ENCODE measurements around the gene VSTM4. TPM values are rescaled to one million over a fixed set of nuclear protein-coding genes. Genes with fewer than 3 reads are reported as not detected.

Gene VSTM4
- total RNA-seq, 1 donor from 2014 or later: 0.22 TPM

DNA sequence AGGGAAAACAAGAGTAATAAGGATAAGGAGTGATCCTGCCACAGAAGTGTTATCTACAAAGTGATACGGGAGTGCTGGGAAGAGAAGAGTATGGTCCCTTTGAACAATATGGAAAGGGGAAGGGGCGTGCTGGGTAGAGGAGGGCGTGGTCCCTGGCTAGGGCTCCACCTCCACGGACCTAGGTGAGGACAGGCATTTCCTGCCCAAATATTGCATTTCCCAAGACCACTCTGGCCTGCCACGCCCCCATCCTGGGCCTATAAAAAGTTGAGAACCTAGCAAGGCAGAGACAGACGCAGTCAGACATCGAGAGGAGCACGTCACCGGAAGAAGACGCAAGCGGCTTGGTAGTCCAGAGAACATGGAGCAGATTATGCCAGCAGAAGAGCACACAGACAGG, 22.8 kb downstream of the VSTM4 start:
- no peaks in the 10 kb centered on the region for H3K9me3 Mint-ChIP-seq (ENCODE audit: low read depth)
- DNase-seq (ENCODE audit: low spot score, unreplicated experiment): no peak
- no peak overlapping the region for H3K4me3 Mint-ChIP-seq (ENCODE audit: low read depth)
- H3K27ac Mint-ChIP-seq: no peak overlapping the region
- no peaks in the 10 kb centered on the region for H3K4me1 Mint-ChIP-seq (ENCODE audit: low read depth)
- H3K27me3 Mint-ChIP-seq: peaks cover 13% of the 10 kb centered on the region
- TF ChIP-seq, protein P1, sequence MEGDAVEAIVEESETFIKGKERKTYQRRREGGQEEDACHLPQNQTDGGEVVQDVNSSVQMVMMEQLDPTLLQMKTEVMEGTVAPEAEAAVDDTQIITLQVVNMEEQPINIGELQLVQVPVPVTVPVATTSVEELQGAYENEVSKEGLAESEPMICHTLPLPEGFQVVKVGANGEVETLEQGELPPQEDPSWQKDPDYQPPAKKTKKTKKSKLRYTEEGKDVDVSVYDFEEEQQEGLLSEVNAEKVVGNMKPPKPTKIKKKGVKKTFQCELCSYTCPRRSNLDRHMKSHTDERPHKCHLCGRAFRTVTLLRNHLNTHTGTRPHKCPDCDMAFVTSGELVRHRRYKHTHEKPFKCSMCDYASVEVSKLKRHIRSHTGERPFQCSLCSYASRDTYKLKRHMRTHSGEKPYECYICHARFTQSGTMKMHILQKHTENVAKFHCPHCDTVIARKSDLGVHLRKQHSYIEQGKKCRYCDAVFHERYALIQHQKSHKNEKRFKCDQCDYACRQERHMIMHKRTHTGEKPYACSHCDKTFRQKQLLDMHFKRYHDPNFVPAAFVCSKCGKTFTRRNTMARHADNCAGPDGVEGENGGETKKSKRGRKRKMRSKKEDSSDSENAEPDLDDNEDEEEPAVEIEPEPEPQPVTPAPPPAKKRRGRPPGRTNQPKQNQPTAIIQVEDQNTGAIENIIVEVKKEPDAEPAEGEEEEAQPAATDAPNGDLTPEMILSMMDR (IDR thresholded peaks at IDR 0.05; ENCODE audit: unreplicated experiment): no peak
- H3K36me3 Mint-ChIP-seq (ENCODE audit: insufficient read depth): no peaks in the 10 kb centered on the region

DNA sequence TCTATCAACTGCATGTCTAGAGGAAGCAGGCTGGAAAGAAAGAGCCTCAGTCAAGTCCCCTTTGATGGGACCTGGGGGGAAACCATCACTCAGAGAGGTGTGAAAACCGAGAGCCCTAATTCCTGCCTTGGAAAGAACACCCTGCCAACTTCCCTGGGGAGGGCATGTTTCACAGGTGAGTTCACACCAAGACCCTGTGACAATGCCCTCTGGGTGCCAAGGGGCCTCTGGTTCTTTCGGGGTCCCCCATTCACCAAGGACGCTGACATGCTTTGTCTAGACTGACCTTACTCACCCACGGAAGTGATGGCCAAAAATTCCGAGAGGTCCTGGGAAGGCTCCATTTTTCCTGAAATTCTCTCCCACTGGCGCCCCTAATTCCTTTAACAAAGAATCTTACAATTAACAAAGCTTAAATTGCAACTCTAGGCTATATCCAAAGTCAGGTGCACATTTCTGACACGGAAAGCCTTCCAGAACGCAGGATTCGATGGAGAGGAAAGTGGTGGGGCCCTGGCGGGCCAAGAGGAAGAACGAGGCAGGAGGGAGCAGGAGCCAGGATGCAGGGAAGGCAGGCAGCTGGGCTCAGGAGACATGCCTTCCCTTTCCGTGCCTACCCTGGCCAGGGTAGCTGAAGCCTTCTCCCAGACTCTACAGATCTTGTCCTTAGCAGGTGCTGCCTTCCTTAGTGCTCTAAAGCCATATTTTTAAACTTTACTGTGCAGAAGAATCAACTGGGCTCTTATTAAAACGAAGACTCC, 23.7 kb downstream of the VSTM4 start:
- TF ChIP-seq, protein P1 (IDR thresholded peaks at IDR 0.05; ENCODE audit: unreplicated experiment): no peak
- Mint-ChIP-seq H3K9me3 (ENCODE audit: low read depth) (peaks cover 5% of the 10 kb centered on the region), H3K27ac (no peak overlapping the region), H3K4me1 (ENCODE audit: low read depth) (no peaks in the 10 kb centered on the region), H3K36me3 (ENCODE audit: insufficient read depth) (peaks cover 1% of the 10 kb centered on the region), H3K4me3 (ENCODE audit: low read depth) (no peak overlapping the region), H3K27me3 (peaks cover 13% of the 10 kb centered on the region)
- DNase-seq (ENCODE audit: low spot score, unreplicated experiment): no peak

DNA sequence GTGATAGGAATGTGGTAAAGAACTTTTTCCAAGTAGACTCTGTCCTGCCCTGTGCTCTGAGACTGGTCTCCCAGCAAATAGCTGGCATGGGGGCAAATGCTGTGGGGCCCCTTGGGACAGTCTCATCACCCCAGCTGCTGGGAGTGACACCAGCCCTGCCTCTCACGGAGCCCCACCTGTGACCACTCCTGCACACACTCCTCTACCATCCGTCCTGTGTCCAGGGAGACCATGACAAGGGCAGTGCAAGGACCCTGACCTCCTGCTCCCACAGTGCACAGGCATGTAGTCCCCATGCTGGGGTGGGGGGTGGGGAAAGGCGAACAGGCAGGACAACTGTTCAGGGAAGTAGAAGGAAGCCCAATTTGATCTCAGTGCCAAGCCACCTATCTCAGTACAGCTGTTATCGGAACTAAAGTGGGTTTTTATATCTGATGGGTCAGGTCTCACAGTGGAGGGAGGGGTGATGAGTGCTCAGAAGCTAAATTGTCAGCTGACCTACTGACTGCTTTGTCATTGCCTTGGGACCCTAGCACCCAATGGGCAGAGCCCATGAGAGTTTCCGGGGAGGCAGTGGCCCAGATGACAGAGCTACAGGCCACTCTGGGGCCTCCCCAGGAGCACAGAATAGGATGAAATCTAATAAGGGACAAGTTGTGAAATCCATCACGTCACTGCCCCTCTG, 24.5 kb downstream of the VSTM4 start:
- no peak overlapping the region for H3K27ac Mint-ChIP-seq

DNA sequence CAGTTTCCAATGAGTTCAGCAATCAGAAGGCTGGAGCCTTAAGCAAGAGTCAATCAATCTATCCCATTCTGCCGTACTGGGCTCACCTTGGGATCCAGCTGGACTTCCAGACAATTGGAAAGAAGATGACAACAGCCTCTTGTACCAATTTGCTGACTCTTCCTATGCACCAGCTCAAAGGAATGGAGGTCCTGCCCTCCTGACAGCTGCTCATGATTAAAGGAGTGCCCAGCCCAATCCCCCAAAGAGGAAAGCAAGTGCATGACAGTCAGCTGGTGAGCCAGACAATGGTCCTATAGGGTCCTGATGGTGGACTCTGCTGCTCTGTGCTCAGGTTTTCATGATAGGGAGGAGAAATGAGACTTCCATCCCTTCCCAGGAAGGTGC, 25.1 kb downstream of the VSTM4 start:
- H3K4me3 Mint-ChIP-seq (ENCODE audit: low read depth): no peak overlapping the region
- peaks cover 8% of the 10 kb centered on the region for H3K9me3 Mint-ChIP-seq (ENCODE audit: low read depth)
- H3K27ac Mint-ChIP-seq: no peak overlapping the region
- H3K36me3 Mint-ChIP-seq (ENCODE audit: insufficient read depth): peaks cover 1% of the 10 kb centered on the region
- DNase-seq (ENCODE audit: low spot score, unreplicated experiment): no peak
- no peaks in the 10 kb centered on the region for H3K4me1 Mint-ChIP-seq (ENCODE audit: low read depth)
- H3K27me3 Mint-ChIP-seq: peaks cover 10% of the 10 kb centered on the region
- TF ChIP-seq, protein P1 (IDR thresholded peaks at IDR 0.05; ENCODE audit: unreplicated experiment): no peak

More for the DNA sequence above, 24.5 kb downstream of the VSTM4 start:
- Mint-ChIP-seq H3K36me3 (ENCODE audit: insufficient read depth) (peaks cover 1% of the 10 kb centered on the region), H3K4me3 (ENCODE audit: low read depth) (no peak overlapping the region), H3K4me1 (ENCODE audit: low read depth) (no peaks in the 10 kb centered on the region), H3K9me3 (ENCODE audit: low read depth) (peaks cover 8% of the 10 kb centered on the region), H3K27me3 (peaks cover 13% of the 10 kb centered on the region)
- DNase-seq (ENCODE audit: low spot score, unreplicated experiment): no peak
- TF ChIP-seq, protein P1 (IDR thresholded peaks at IDR 0.05; ENCODE audit: unreplicated experiment): no peak

DNA sequence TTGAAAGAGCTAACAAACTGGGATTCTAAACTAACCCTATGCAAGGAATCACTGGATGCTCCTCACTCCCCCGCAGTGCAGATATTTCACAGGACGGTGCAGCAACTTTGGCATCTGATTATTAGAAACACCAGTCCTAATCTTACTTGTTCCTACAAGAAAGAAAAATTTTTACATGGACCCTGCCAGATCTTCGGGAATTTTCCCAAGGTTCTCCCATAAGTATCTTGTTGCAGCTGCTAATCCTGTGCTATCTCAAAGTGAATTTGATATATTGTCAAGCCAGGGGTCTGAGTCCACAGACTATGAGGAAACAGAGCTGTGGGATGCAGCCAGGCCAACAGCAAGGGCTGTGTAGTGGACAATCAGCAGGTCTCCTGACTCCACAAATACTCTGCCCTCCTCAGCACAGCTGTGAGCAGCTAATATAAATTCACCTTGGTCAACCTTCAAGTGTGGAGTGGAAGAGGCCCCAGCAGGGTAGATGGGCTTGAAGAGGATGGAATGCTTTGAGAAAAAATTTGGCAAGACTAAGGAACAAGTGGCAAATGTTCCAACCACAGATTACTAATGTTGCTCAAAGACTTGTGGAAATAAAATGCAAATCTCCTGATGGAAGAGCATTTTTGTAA, 25.6 kb downstream of the VSTM4 start:
- no peaks in the 10 kb centered on the region for H3K4me1 Mint-ChIP-seq (ENCODE audit: low read depth)
- TF ChIP-seq, protein P1 (IDR thresholded peaks at IDR 0.05; ENCODE audit: unreplicated experiment): no peak

More for the DNA sequence above, 25.6 kb downstream of the VSTM4 start:
- H3K4me3 Mint-ChIP-seq (ENCODE audit: low read depth): no peak overlapping the region
- peaks cover 1% of the 10 kb centered on the region for H3K36me3 Mint-ChIP-seq (ENCODE audit: insufficient read depth)
- peaks cover 8% of the 10 kb centered on the region for H3K9me3 Mint-ChIP-seq (ENCODE audit: low read depth)
- H3K27me3 Mint-ChIP-seq: peaks cover 10% of the 10 kb centered on the region
- no peak overlapping the region for H3K27ac Mint-ChIP-seq
- no peak for DNase-seq (ENCODE audit: low spot score, unreplicated experiment)

All from progenitor cell of endocrine pancreas (in vitro differentiated cells).